H1 (cell line): ENCODE measurements around the gene ATG9B. TPM values are rescaled to one million over a fixed set of nuclear protein-coding genes. Genes with fewer than 3 reads are reported as not detected.

Source experiments
- CTCF ChIA-PET: fragments of 300-600 bp; sonication (Branson Sonifier 250); formaldehyde crosslinking; loops from one replicate; lab custom pipeline; 2021; ENCODE audit not compliant: partially characterized antibody; lab: Charles Lee
- POLR2A ChIA-PET: fragments of 300-600 bp; sonication (Branson Sonifier 250); formaldehyde crosslinking; loops from one replicate; lab custom pipeline; 2021; ENCODE audit warnings: inconsistent platforms; ENCODE audit not compliant: partially characterized antibody; lab: Charles Lee
- DNase-seq, 2 experiments: peaks; one replicate each; pipeline versions ENCODE4 v3.0.0 to v3.0.0-alpha.2; 2010 to 2022; ENCODE audit warnings: low spot score in 2 of 2, low read depth in 1 of 2, mixed read lengths in 1 of 2
- FAIRE-seq: peaks from 2 replicates; lab custom pipeline; 2011; peaks lifted over from hg19 to GRCh38; lab: Jason Lieb, UNC
- H2AFZ ChIP-seq: 2 replicates; pipeline ENCODE4 v1.8.1; 2012; ENCODE audit warnings: low read length, inconsistent platforms
- H2AK5ac ChIP-seq: 2 replicates; pipeline ENCODE4 v1.6.1; 2013; ENCODE audit warnings: low read depth, low read length
- H2BK120ac ChIP-seq: replicated peaks from 2 replicates; pipeline ENCODE3; 2013; ENCODE audit warnings: low read depth, low read length, inconsistent platforms
- H2BK12ac ChIP-seq: 2 replicates; pipeline ENCODE4 v1.6.1; 2013; ENCODE audit warnings: low read depth, low read length
- H2BK15ac ChIP-seq: 2 replicates; pipeline ENCODE4 v1.6.1; 2013; ENCODE audit warnings: low read length
- H2BK20ac ChIP-seq: 2 replicates; pipeline ENCODE4 v1.6.1; 2013; ENCODE audit warnings: low read length
- H2BK5ac ChIP-seq: 2 replicates; pipeline ENCODE4 v1.6.1; 2013; ENCODE audit warnings: low read depth, low read length
- H3K14ac ChIP-seq: 2 replicates; pipeline ENCODE4 v1.6.1; 2013; ENCODE audit warnings: inconsistent platforms; ENCODE audit not compliant: insufficient read length
- H3K18ac ChIP-seq: 2 replicates; pipeline ENCODE4 v1.6.1; 2013; ENCODE audit warnings: low read length; ENCODE audit errors: extremely low read depth
- H3K23ac ChIP-seq: 2 replicates; pipeline ENCODE4 v1.6.1; 2013; ENCODE audit warnings: inconsistent platforms; ENCODE audit not compliant: insufficient read length
- H3K23me2 ChIP-seq: 2 replicates; pipeline ENCODE4 v1.6.1; 2013; ENCODE audit warnings: low read depth, low read length
- H3K27ac ChIP-seq: 2 replicates; pipeline ENCODE4 v1.6.1; 2011; ENCODE audit warnings: low read depth, low read length, inconsistent platforms
- H3K27me3 ChIP-seq, 4 experiments: replicated peaks in 1 of 4; 1 replicate in 1 of 4; 2 replicates in 3 of 4; pipeline versions ENCODE4 v1.6.1 to v1.8.1; 2011 to 2013; ENCODE audit warnings: low read length in 3 of 4, mild to moderate bottlenecking in 3 of 4, inconsistent platforms in 2 of 4, mixed read lengths in 2 of 4, moderate library complexity in 1 of 4; ENCODE audit not compliant: control insufficient read depth in 3 of 4, insufficient read depth in 3 of 4; ENCODE audit errors: extremely low read depth in 1 of 4
- H3K36me3 ChIP-seq, 4 experiments: 2 replicates each; pipeline versions ENCODE4 v1.6.1 to v1.8.1; 2011 to 2013; ENCODE audit warnings: mild to moderate bottlenecking in 4 of 4, low read length in 3 of 4, moderate library complexity in 2 of 4, control low read depth in 1 of 4, inconsistent platforms in 1 of 4; ENCODE audit not compliant: insufficient read depth in 4 of 4, control insufficient read depth in 2 of 4
- H3K4ac ChIP-seq: replicated peaks from 2 replicates; pipeline ENCODE3; 2013; ENCODE audit warnings: low read length, low read depth, mixed read lengths, inconsistent platforms; ENCODE audit not compliant: insufficient read length
- H3K4me1 ChIP-seq, 4 experiments: replicated peaks in 1 of 4; 1 replicate in 1 of 4; 2 replicates in 3 of 4; pipeline versions ENCODE4 v1.6.1 to v1.8.1; 2011 to 2013; ENCODE audit warnings: low read length in 3 of 4, inconsistent platforms in 2 of 4, mixed read lengths in 1 of 4; ENCODE audit not compliant: insufficient read depth in 4 of 4, control insufficient read depth in 3 of 4
- H3K4me2 ChIP-seq, 2 experiments: 2 replicates each; pipeline versions ENCODE4 v1.6.1 to v1.8.1; 2011 to 2013; ENCODE audit warnings: low read depth in 2 of 2, low read length in 2 of 2, control low read depth in 1 of 2, inconsistent platforms in 1 of 2, mild to moderate bottlenecking in 1 of 2; ENCODE audit not compliant: insufficient read depth in 1 of 2
- H3K4me3 ChIP-seq, 4 experiments: fragments of 200-600, 300-600 bp in 1 of 4; sonication (generic), shearing (Covaris generic), sonication (Bioruptor Twin) in 1 of 4; 2 replicates each; pipeline versions ENCODE4 v1.5.1 to v1.8.1; 2011 to 2016; ENCODE audit warnings: low read length in 4 of 4, low read depth in 3 of 4, control low read depth in 2 of 4, inconsistent platforms in 2 of 4, mild to moderate bottlenecking in 2 of 4, mixed read lengths in 1 of 4, moderate library complexity in 1 of 4; ENCODE audit not compliant: insufficient read depth in 2 of 4; ENCODE audit errors: extremely low read depth in 1 of 4
- H3K56ac ChIP-seq: replicated peaks from 2 replicates; pipeline ENCODE3; 2013; ENCODE audit warnings: low read depth, mild to moderate bottlenecking, mixed read lengths, low read length, inconsistent platforms; ENCODE audit not compliant: insufficient read length
- H3K79me1 ChIP-seq: 2 replicates; pipeline ENCODE4 v1.6.1; 2013; ENCODE audit warnings: low read depth, low read length, control low read depth
- H3K79me2 ChIP-seq, 2 experiments: 2 replicates each; pipeline versions ENCODE4 v1.6.1 to v1.8.1; 2012 to 2013; ENCODE audit warnings: low read length in 2 of 2, mild to moderate bottlenecking in 2 of 2, inconsistent platforms in 1 of 2; ENCODE audit not compliant: insufficient read depth in 2 of 2, control insufficient read depth in 1 of 2
- H3K9ac ChIP-seq, 4 experiments: replicated peaks in 1 of 4; 1 replicate in 1 of 4; 2 replicates in 3 of 4; pipeline versions ENCODE4 v1.6.1 to v1.8.1; 2011 to 2013; ENCODE audit warnings: low read depth in 3 of 4, low read length in 3 of 4, control low read depth in 2 of 4, mild to moderate bottlenecking in 2 of 4, moderate library complexity in 2 of 4, inconsistent platforms in 1 of 4; ENCODE audit errors: extremely low read depth in 1 of 4
- H3K9me3 ChIP-seq, 2 experiments: 2 replicates each; pipeline versions ENCODE4 v1.6.1 to v1.8.1; 2012 to 2013; ENCODE audit warnings: mild to moderate bottlenecking in 2 of 2, moderate library complexity in 2 of 2, control low read depth in 1 of 2, inconsistent platforms in 1 of 2, low read depth in 1 of 2, low read length in 1 of 2, mixed read lengths in 1 of 2; ENCODE audit not compliant: insufficient read depth in 2 of 2
- H4K20me1 ChIP-seq, 2 experiments: replicated peaks in 1 of 2; 2 replicates each; pipeline versions ENCODE3 to v1.8.1; 2011 to 2013; ENCODE audit warnings: inconsistent platforms in 2 of 2, low read length in 2 of 2, mild to moderate bottlenecking in 1 of 2; ENCODE audit not compliant: insufficient read depth in 2 of 2, control insufficient read depth in 1 of 2
- H4K5ac ChIP-seq: 2 replicates; pipeline ENCODE4 v1.6.1; 2013; ENCODE audit warnings: low read length, low read depth, mixed read lengths, inconsistent platforms; ENCODE audit not compliant: insufficient read length
- H4K8ac ChIP-seq: 2 replicates; pipeline ENCODE4 v1.8.0; 2013; ENCODE audit warnings: mild to moderate bottlenecking, moderate library complexity, low read length, inconsistent platforms; ENCODE audit not compliant: insufficient read depth; ENCODE audit errors: extremely low read depth
- H4K91ac ChIP-seq: replicated peaks from 2 replicates; pipeline ENCODE3; 2013; ENCODE audit warnings: low read length, mixed read lengths, inconsistent platforms; ENCODE audit not compliant: insufficient read length
- ATF2 ChIP-seq: IDR thresholded peaks from 2 replicates; pipeline ENCODE4 v1.6.1; 2012; ENCODE audit warnings: low read length, inconsistent platforms
- BCL11A ChIP-seq, 2 experiments: IDR thresholded peaks; one replicate each; pipeline ENCODE4 v1.6.1; 2011; ENCODE audit warnings: low read depth in 2 of 2, low read length in 2 of 2, mild to moderate bottlenecking in 2 of 2
- CHD1 ChIP-seq: IDR thresholded peaks from 2 replicates; pipeline ENCODE4 v1.6.1; 2012; ENCODE audit warnings: low read depth, low read length, improper control_type of control experiment
- CHD2 ChIP-seq: IDR thresholded peaks from 2 replicates; pipeline ENCODE4 v1.6.1; 2012; ENCODE audit warnings: low read length, improper control_type of control experiment
- JUND ChIP-seq: IDR thresholded peaks from 2 replicates; pipeline ENCODE4 v1.6.1; 2011; ENCODE audit warnings: mild to moderate bottlenecking, improper control_type of control experiment, low read length
- MAX ChIP-seq: IDR thresholded peaks from 2 replicates; pipeline ENCODE4 v1.6.1; 2012; ENCODE audit warnings: inconsistent platforms
- NRF1 ChIP-seq: IDR thresholded peaks from 2 replicates; pipeline ENCODE4 v1.6.1; 2011; ENCODE audit warnings: mild to moderate bottlenecking, low read depth, low read length, improper control_type of control experiment
- SIRT6 ChIP-seq: IDR thresholded peaks from one replicate; pipeline ENCODE4 v1.7.1; 2012; ENCODE audit warnings: low read length, inconsistent platforms
- SIX5 ChIP-seq: IDR thresholded peaks from 2 replicates; pipeline ENCODE4 v1.6.1; 2011; ENCODE audit warnings: mild to moderate bottlenecking, low read depth, low read length
- SRF ChIP-seq: IDR thresholded peaks from 2 replicates; pipeline ENCODE4 v1.6.1; 2011; ENCODE audit warnings: mild to moderate bottlenecking, low read depth, low read length, moderate library complexity
- SUZ12 ChIP-seq: fragments of 200-600 bp; sonication (generic); IDR thresholded peaks from 2 replicates; pipeline ENCODE4 v1.6.1; 2012; ENCODE audit warnings: mild to moderate bottlenecking, inconsistent platforms, low read length, moderate library complexity, mixed read lengths
- USF2 ChIP-seq: IDR thresholded peaks from 2 replicates; pipeline ENCODE4 v1.6.1; 2011; ENCODE audit warnings: low read length, improper control_type of control experiment
- WGBS, 2 experiments: shearing (Covaris generic) in 1 of 2; methylation state at CpG; one replicate each; pipeline versions ENCODE4 v1.1.6 to v1.1.7; 2013 to 2015; ENCODE audit warnings: low lambda C conversion rate in 2 of 2, mixed read lengths in 2 of 2, inconsistent platforms in 1 of 2, low coverage in 1 of 2, missing lambda C conversion rate in 1 of 2; ENCODE audit not compliant: insufficient replicate concordance in 2 of 2, insufficient coverage in 1 of 2, insufficient read length in 1 of 2; ENCODE audit errors: extremely low coverage in 1 of 2, missing lambda C conversion rate in 1 of 2; 5-methylcytosine and 5-hydroxymethylcytosine counted together
- polyA plus RNA-seq, 7 experiments: library from polyadenylated mRNA; depleted of rRNA in 3 of 7; stranded (reverse) in 5 of 7; unstranded in 2 of 7; fragments of >200 nt in 5 of 7; fragments of 200-250 nt in 2 of 7; gene quantifications; 1 replicate in 5 of 7; 2 replicates in 1 of 7; 4 replicates in 1 of 7; pipeline versions ENCODE4 v1.2.1 to v1.2.3, GENCODE V29; 2011 to 2013; ENCODE audit warnings: missing spikeins in 2 of 7, mixed read lengths in 2 of 7
- total RNA-seq: library from RNA; stranded (reverse); fragmentation: NEBNext Ultra II Directional; extraction: Animal tissue kit (Norgen Biotek cat#: 25700); gene quantifications from 2 replicates; pipeline ENCODE4 v1.2.1, GENCODE V29; 2021

ATG9B gene
- total and polyA plus RNA-seq, 2 of the 8 experiments (the other 6 are each of a cell fraction or from before 2014, with no cell fraction given): 1.4 to 2.3 TPM

- Histone ChIP-seq H2BK12ac (no peak overlapping the region), H2BK20ac (no peak overlapping the region), H3K36me3 (no peaks in the 10 kb centered on the region), H3K27me3 (peaks cover 8 to 46% (median 41%) of the 10 kb centered on the region in 4 experiments), H3K9me3 (no peaks in the 10 kb centered on the region), H3K23ac (no peak overlapping the region), H2BK5ac (no peak overlapping the region), H2BK15ac (no peak overlapping the region), H3K79me1 (no peaks in the 10 kb centered on the region; the same call in 1 of the 2 replicates), H3K56ac (no peak overlapping the region), H3K4me2 (no peak overlapping the region), H2AK5ac (no peak overlapping the region), H2AFZ (no peak overlapping the region), H3K4me1 (peaks cover 0 to 30% (median 19%) of the 10 kb centered on the region in 4 experiments; a peak in 5 of 7 replicates), H3K4ac (no peak overlapping the region), H2BK120ac (no peak overlapping the region), H3K4me3 (no peak overlapping the region), H3K27ac (no peak overlapping the region), H4K91ac (no peak overlapping the region), H3K23me2 (peaks cover 7% of the 10 kb centered on the region; the same call in 1 of the 2 replicates), H3K79me2 (no peaks in the 10 kb centered on the region), H4K5ac (no peak overlapping the region), H3K14ac (no peak overlapping the region), H3K18ac (no peak overlapping the region), H4K8ac (no peak overlapping the region), H3K9ac (no peak overlapping the region), H4K20me1 (no peaks in the 10 kb centered on the region)
- DNase-seq (no peak), FAIRE-seq (no peak)
- CTCF ChIA-PET: interaction anchor here (0.8 to 6.6 kb wide), 13 partner anchors 10 to 118 kb away, joined by 3 to 79 read pairs (median 4); partner anchors contain the start of genes ABCB8, FASTK and NOS3
- POLR2A ChIA-PET: interaction anchor here (1.4 kb wide), 1 partner anchor 9 kb away, joined by 4 read pairs; no protein-coding TSS in a partner anchor
- 92% methylated on average over 6 of the region's 8 CpGs; no CpG with 5 or more reads in 1 of the 2 experiments for WGBS, 2 experiments
- TF ChIP-seq NRF1 (no peak), ATF2 (no peak), SUZ12 (no peak), JUND (no peak), SRF (no peak), CHD1 (no peak), CHD2 (no peak), USF2 (no peak), SIX5 (no peak), MAX (no peak), SIRT6 (no peak), BCL11A (IDR thresholded peaks at IDR 0.05; ENCODE audit: low read depth in 2 of 2, low read length in 2 of 2) (no peak)
These were observed 7.8 kb downstream of the ATG9B start for GRCh38 chr7:151016505-151016904.
